HEK293T (cell line): ENCODE results near the gene ANKS1B.

Experiments used
- ARNT ChIP-seq: fragments of 450-650 bp; IDR thresholded peaks from 2 replicates; pipeline ENCODE4 v1.6.1; 2017; ENCODE audit warnings: mild to moderate bottlenecking
- FOXK2 ChIP-seq: fragments of 450-650 bp; IDR thresholded peaks from 2 replicates; pipeline ENCODE4 v1.6.1; 2016; ENCODE audit warnings: mild to moderate bottlenecking
- L3MBTL2 ChIP-seq: fragments of 450-650 bp; conservative IDR thresholded peaks from 2 replicates; pipeline ENCODE4 v1.6.1; 2016; ENCODE audit warnings: mild to moderate bottlenecking
- NFRKB ChIP-seq: fragments of 450-650 bp; IDR thresholded peaks from 2 replicates; pipeline ENCODE4 v1.6.1; 2016; ENCODE audit warnings: mild to moderate bottlenecking, moderate library complexity
- SUZ12 ChIP-seq: fragments of 450-650 bp; IDR thresholded peaks from 2 replicates; pipeline ENCODE4 v1.6.1; 2016; ENCODE audit warnings: mild to moderate bottlenecking

- no peak for TF ChIP-seq SUZ12
- no peak for TF ChIP-seq NFRKB
- TF ChIP-seq FOXK2: no peak
- TF ChIP-seq L3MBTL2: no peak
- no peak for TF ChIP-seq ARNT
Measured at GRCh38 chr12:98724384-98725155, 1260.2 kb downstream of the ANKS1B start.
